RKO (cell line): ENCODE measurements around the gene THEM5.
A peak's percentile ranks its signal among the peaks of the same experiment; 100 is the strongest.
"Not testable (repeated sequence)": the region's sequence is repeated elsewhere in the genome, so short reads cannot be mapped to it uniquely, and the experiment has no call there.

Source experiments
- DNase-seq: peaks from one replicate; pipeline ENCODE4 v3.0.0-alpha.2; 2016; ENCODE audit warnings: low spot score

The THEM5 gene

GRCh38 chr1:151867765-151868411 lies 14.4 kb upstream of the THEM5 start:
- DNase-seq: peak; percentile 77

DNA sequence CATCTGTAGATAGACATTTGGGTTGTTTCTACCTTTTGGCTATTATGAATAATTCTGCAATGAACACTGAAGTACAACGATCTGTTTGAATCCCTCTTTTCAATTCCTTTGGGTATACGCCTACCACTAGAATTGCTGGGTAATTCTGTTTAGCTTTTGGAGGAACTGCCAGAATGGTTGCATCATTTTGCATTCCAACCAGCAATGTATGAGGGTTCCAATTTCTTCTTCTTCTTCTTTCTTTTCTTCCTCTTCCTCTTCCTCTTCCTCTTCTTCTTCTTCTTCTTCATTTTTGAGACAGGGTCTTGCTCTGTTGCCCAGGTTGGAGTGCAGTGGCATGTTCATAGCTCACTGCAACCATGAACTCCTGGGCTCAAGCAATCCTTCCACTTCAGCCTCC lies 13.8 kb upstream of the THEM5 start:
- DNase-seq: no peak

DNA sequence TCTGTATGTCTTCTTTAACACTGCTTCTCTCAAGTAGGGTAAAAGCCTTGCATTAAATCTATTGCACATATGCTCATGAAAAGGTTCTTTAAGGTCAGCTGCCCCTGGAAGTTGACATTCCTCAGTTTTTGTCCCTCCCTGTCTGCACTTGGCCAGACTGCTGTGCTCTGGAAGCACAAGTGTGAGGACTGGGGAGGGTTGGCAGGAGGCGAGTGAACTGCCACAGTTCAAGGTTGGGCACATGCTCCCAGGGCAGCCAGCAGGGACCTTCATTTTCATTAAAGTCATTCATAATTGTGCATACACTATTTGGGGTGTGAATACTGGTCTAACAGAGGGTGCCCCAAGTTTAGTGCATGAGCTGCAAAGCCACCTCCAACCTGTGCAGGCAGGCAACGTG lies 10.9 kb upstream of the THEM5 start:
- no peak for DNase-seq

GRCh38 chr1:151862604-151863003 lies 9.1 kb upstream of the THEM5 start:
- no peak for DNase-seq

GRCh38 chr1:151860504-151861187 lies 7.1 kb upstream of the THEM5 start:
- DNase-seq: no peak

- DNase-seq: no peak
Observed at GRCh38 chr1:151859891-151860293, 6.4 kb upstream of the THEM5 start.

DNA sequence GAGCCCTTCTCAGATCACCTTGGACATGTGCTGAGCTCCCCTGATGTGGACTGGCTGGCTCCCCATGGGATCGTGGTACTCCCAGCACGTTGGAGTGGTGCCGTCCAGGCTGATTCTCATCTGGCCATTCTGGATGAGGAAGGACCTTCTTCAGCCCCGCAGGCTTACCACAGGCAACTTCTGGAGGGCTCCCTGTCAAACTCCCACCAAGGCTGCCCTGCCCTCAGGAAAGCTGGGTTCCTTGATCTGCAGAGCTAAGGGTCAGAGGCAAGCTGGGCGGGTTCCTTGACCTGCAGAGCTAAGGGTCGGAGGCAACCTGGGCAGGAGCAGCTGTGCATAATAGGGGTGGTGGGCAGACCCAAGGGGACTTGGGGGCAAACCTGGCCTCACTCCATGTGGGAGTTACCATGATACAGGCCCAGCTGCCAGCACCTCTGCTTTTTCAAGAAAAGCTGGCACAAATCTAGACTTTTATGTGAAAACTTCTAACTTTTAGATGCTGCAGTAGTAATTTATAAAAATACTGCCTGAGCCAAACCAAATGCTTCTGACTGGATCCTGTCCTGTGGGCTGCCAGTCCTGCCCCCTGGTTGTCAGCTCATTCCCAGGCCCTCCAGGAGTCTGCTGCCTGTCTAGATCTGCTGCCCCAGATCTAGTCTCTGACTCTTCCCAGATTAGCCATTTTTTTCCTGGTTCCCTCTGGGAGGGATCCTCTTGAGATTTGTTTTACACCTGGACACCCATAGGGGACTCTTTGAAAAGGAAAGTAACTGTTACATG lies 5.6 kb upstream of the THEM5 start:
- DNase-seq: no peak

GRCh38 chr1:151858030-151858746 lies 4.7 kb upstream of the THEM5 start:
- DNase-seq: no peak

DNA sequence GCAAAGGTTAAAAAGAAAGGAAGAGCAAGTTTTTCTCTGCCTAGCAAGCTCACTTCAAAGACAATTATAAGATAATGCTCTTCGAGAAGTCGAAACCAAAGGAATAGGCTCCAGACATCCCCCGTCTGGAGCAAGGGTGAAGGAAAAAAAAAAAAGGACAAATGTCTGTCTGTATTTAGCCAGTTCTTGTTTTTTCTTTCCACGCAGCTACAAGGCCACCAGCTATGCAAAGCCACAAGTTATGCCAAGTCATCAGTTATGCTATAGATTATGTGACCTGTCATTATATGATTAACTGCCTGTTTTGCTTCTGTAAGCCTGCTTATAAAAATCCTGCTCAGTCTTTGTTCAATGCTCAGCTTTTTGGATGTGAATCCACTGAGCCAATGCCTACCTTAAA lies 2.4 kb upstream of the THEM5 start:
- DNase-seq: no peak

GRCh38 chr1:151855516-151855915 lies 2.0 kb upstream of the THEM5 start:
- DNase-seq: not testable (repeated sequence)

- DNase-seq: no peak
Observed at GRCh38 chr1:151854658-151855057, 1.1 kb upstream of the THEM5 start.

GRCh38 chr1:151852733-151853132 lies 779 bp downstream of the THEM5 start:
- DNase-seq: no peak

- DNase-seq: no peak
Observed at GRCh38 chr1:151851886-151852285, 1.6 kb downstream of the THEM5 start.

- DNase-seq: no peak
Observed at GRCh38 chr1:151849871-151850270, 3.6 kb downstream of the THEM5 start.

DNA sequence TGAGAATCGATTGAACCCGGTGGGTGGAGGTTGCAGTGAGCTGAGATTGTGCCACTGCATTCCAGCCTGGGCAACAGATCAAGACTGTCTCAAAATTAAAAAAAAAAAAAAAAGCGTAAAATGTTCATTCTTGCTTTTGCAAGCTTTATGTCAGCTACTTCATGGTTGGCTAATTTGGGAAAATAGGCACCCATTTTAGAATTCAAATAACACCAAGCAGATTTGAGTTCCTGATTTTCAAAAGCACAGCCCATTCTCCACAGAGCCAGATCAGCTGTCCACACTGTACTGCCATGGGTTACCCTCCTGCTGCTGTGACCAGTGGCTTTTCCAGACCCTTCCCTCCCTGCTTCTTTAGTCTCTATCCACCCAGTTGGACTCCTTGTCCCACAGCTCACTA lies 4.4 kb downstream of the THEM5 start:
- no peak for DNase-seq

DNA sequence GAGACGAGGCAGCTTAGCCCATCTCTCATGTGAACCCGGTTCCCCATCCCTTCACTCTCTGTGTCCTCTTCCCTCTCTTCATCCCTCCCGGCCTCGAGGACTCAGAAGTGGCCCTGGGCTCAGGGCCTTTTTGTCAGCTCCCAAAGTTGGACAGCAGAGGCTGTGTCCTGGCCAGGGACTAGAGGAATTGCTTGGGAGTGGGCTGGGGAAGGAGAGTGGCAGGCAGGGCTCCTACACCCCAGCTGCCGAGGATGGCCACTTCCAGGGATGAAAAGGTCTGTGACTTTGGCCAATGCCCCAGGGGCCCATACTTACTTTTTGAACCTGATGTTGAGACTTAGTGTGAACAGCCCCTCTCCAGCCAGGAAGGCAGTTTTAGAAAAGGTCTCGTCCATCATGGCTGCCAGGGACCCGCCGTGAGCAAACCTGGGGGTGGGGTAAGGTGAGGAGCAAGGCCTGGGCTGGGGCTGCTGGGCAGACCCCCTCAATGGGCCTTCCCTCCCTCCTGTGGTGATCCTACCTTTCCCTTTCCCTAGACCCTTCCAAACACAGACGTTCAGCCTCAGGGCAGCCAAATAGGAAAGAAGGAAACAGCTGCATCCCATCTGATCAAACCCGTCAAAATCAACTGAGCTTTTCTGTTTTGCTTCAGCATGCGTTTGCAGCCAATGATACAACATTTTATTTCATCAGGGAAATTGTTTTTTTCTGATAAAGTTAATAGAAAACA lies 5.5 kb downstream of the THEM5 start:
- no peak for DNase-seq

DNA sequence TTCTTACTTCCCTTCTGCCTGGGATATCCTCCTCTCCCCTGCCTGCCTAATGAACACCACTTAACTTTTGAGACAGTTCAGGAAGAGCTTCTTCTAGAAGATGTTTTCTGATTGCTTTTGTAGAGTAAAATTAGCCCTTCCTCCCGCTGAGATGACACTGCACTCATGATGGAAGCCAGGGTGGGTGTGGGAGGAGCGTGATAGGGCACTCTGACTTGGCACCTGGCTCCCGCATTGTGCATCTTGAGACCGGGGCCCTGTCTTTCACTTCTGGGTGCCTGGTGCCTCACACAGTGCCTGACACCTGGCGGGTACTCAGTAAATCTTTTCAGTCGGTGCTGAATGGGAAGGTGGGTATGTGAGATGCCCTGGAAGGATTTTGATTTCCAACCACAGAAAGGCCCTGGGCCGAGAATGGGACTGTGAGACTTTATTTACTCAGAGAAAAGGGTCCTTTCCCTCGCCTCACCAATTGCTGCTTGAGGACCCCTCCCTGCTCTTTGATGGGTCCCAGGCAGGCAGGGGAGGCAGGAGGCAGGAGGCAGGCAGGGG lies 6.8 kb downstream of the THEM5 start:
- DNase-seq: no peak

DNA sequence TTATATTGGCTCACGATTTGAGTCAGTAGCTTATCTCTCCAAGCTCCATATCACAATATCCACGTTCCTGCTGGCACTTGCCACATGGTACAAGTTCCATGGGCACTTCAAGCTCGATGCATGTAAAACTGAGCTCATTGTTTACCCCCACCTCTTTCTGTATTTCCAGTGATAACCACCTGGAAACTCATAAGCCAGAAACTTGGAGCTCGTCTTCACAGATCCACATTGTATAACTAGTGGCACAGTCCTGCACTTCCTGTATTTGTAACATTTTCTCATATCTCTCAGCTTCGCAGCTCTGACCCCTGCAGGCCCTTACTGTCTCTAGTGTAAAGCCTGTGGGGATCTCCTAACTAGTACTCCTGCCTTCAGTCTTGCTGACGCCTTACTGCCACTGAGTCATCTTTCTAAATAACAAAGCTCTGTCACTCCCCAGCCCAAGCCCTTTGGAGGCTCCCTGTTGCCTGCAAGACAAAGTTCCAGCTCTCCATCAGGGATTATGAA lies 7.4 kb downstream of the THEM5 start:
- DNase-seq: peak; percentile 77

DNA sequence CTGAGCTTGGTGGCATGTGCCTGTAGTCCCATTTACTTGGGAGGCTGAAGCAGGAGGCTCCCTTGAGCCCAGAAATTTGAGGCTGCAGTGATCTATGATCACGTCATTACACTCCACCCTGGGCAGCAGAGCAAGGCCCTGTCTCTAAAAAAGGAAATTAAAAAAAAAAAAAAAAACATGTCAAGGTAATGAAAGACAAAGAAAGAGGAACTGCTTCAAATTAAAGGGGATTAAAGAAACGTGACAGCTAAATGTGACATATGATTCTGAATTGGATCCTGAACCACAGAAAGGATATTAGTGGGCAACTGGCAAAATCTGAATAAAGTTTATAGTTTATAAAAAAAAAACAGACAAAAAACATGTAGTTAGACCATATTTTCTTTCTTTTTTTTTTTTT lies 10.1 kb downstream of the THEM5 start:
- no peak for DNase-seq

DNA sequence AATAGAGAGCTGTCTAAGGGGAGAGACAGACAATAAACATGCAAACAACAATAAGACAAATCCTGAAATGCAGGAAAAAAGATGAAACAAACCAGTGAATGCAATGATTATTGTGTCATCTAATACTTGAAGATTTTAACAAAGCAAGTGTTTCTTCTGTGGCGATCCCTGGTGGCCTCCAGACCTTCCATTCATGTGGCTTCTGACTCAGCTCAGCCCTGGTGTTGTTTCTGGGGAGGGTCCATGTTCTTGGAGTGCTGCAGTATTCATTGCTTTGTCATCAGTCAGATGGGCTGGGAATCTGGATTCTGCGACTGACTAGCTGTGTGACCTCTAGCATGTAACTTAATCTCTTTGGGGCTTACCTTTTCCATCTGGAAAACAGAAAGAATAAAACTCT lies 12.4 kb downstream of the THEM5 start:
- no peak for DNase-seq

DNA sequence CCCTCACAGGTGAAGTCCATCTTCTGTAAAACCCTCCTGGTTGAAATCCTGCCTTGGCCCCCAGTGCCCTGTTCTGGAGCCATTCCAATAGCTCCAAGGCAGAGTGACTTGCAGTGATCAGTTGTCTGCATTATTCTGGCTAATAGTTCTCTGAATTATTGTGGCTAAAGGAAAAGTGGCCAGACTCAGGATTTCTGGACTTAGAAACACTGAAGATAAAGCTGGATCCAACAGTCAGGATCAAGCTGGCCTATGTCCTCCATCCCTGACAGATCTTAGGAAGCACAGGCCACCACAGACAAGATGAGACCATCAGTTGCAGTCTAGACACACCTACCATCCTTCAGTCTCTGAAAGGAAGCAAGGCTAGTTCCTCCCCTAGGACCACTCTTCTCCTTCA lies 13.1 kb downstream of the THEM5 start:
- no peak for DNase-seq
